Activated CD8-positive, alpha-beta memory T cell treated with anti-CD3 and anti-CD28 coated beads for 36 hours (primary cell): Measurements from ENCODE around the gene PEG3. TPM values are rescaled to one million over a fixed set of nuclear protein-coding genes. Genes with fewer than 3 reads are reported as not detected.

ENCODE experiments used
- CTCF ChIA-PET: fragments of 350-600 bp; sonication (Branson Sonifier 250); formaldehyde crosslinking; loops from one replicate; lab custom pipeline; 2021; ENCODE audit warnings: antibody characterized with exemption; lab: Charles Lee
- POLR2A ChIA-PET: fragments of 350-600 bp; sonication (Branson Sonifier 250); formaldehyde crosslinking; loops from one replicate; lab custom pipeline; 2021; ENCODE audit warnings: antibody characterized with exemption; lab: Charles Lee
- total RNA-seq, 2 experiments: library from RNA; stranded (reverse); gene quantifications; one replicate each; pipeline ENCODE4 v1.2.3, GENCODE V29; 2021

The PEG3 gene
- total RNA-seq, 2 experiments from 2014 or later: not detected

GRCh38 chr19:56814656-56815055 lies 25.9 kb downstream of the PEG3 start:
- POLR2A ChIA-PET: no interaction called here

GRCh38 chr19:56813531-56813930 lies 27.0 kb downstream of the PEG3 start:
- ChIA-PET POLR2A (no interaction called here), CTCF (no interaction called here)

More at GRCh38 chr19:56814656-56815055, 25.9 kb downstream of the PEG3 start:
- CTCF ChIA-PET: no interaction called here

GRCh38 chr19:56811480-56811879 lies 29.0 kb downstream of the PEG3 start:
- POLR2A ChIA-PET: no interaction called here

GRCh38 chr19:56810260-56810659 lies 30.3 kb downstream of the PEG3 start:
- CTCF ChIA-PET: no interaction called here
- POLR2A ChIA-PET: no interaction called here

More at GRCh38 chr19:56811480-56811879, 29.0 kb downstream of the PEG3 start:
- CTCF ChIA-PET: no interaction called here

GRCh38 chr19:56808717-56809392 lies 31.7 kb downstream of the PEG3 start:
- ChIA-PET POLR2A (no interaction called here), CTCF (no interaction called here)

GRCh38 chr19:56806639-56807038 lies 33.9 kb downstream of the PEG3 start:
- ChIA-PET POLR2A (no interaction called here), CTCF (no interaction called here)

Other genes starting within 250 kb of the PEG3 start
- 1 to 10 TPM; 6.7 to 6.9 TPM for gene ZNF71, start 245.4 kb downstream of the PEG3 start, total RNA-seq
- not detected for gene SMIM17, start 197.6 kb downstream of the PEG3 start, total RNA-seq
- 1 to 10 TPM; 3.0 to 4.2 TPM for gene ZNF835, start 169.0 kb downstream of the PEG3 start, total RNA-seq
- gene ZIM2, start within 50 bp of the PEG3 start, total RNA-seq: not detected